PC-9 (cell line): ENCODE results near the gene AHDC1.

ENCODE experiments used
- CTCF ChIP-seq: fragments of 200-600 bp; sonication (generic); conservative IDR thresholded peaks from 2 replicates; pipeline ENCODE4 v1.6.1; 2017; ENCODE audit warnings: mixed run types, antibody characterized with exemption, mild to moderate bottlenecking, moderate library complexity
- EZH2 ChIP-seq: fragments of 200-600 bp; sonication (generic); IDR thresholded peaks from 2 replicates; pipeline ENCODE4 v1.8.0; 2017; ENCODE audit warnings: antibody characterized with exemption, low read depth

DNA sequence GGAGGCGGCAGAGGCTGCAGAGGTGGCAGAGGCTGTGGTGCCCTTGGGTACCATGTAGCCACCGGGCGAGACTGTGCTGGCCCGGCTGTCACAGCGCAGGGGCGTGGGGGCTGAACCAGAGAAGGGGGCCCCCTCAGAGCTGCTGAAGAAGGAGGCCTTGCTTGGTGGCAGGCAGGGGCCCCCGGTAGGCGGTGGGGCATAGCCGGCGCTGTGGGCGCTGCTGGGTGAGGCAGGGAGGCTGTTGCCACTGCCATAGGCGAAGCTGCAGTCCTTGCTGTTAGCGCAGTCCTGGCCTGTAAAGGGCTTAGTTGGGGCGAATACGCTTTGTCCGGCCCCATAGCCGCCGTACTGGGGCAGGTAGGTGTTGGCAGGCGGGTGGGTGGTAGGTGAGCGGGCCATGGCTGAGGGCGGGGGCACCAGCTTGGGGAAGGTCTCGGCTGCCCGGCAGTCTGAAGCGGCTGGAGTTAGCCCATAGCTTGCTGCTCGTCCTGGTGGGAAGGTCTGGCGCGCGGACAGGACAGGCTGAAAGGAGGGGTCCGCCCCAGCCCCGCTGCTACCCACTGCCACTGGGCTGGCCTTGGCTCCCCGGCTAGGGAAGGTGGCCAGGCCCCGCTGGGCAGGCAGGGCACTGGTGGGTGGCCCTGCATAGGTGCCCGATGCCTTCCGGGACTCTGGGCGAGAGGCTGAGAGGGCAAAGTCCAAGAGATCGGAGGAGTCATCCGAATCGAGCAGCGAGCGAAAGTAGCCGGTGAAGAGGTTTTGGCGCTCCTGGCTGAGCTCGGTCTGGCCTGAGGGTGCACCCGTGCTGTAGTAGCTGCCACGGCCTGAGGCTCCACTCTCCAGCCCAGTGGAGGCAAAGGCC, 54.9 kb downstream of the AHDC1 start:
- no peak for TF ChIP-seq CTCF
- TF ChIP-seq EZH2, result no peak
